HepG2 (cell line): Measurements from ENCODE around the gene TSEN54. TPM values are rescaled to one million over a fixed set of nuclear protein-coding genes. Genes with fewer than 3 reads are reported as not detected.

Experiments used
- ARNT ChIP-seq: fragments of 450-650 bp; IDR thresholded peaks from 2 replicates; pipeline ENCODE4 v1.6.1; 2017
- BORCS8-MEF2B ChIP-seq: sonication (generic); formaldehyde crosslinking; IDR thresholded peaks from 2 replicates; pipeline ENCODE4 v1.8.0; 2022; ENCODE audit warnings: mild to moderate bottlenecking, missing genetic modification reagents
- CC2D1A ChIP-seq: sonication (generic); formaldehyde crosslinking; IDR thresholded peaks from 2 replicates; pipeline ENCODE4 v1.8.1; 2023; ENCODE audit warnings: mild to moderate bottlenecking, missing genetic modification reagents
- CCDC6 ChIP-seq: sonication (generic); formaldehyde crosslinking; IDR thresholded peaks from 2 replicates; pipeline ENCODE4 v1.8.1; 2022; ENCODE audit warnings: mild to moderate bottlenecking, missing genetic modification reagents, moderate library complexity
- FOXK2 ChIP-seq: fragments of 450-650 bp; IDR thresholded peaks from 2 replicates; pipeline ENCODE4 v1.6.1; 2016
- GTF3A ChIP-seq: sonication (generic); formaldehyde crosslinking; conservative IDR thresholded peaks from 2 replicates; pipeline ENCODE4 v1.4.0; 2020; ENCODE audit warnings: mild to moderate bottlenecking, missing genetic modification reagents
- KDM2A ChIP-seq: sonication (generic); formaldehyde crosslinking; IDR thresholded peaks from 2 replicates; pipeline ENCODE4 v1.4.0; 2020; ENCODE audit warnings: low read depth, missing genetic modification reagents, borderline replicate concordance
- MAZ ChIP-seq, 2 experiments: sonication (generic) in 1 of 2; formaldehyde crosslinking in 1 of 2; IDR thresholded peaks; 2 replicates each; pipeline versions ENCODE4 v1.5.0 to v1.6.1; 2012 to 2020; ENCODE audit warnings: low read depth in 2 of 2, mild to moderate bottlenecking in 2 of 2, borderline replicate concordance in 1 of 2, improper control_type of control experiment in 1 of 2, low read length in 1 of 2, missing genetic modification reagents in 1 of 2, moderate library complexity in 1 of 2
- MTF2 ChIP-seq: sonication (generic); formaldehyde crosslinking; IDR thresholded peaks from 2 replicates; pipeline ENCODE4 v1.5.0; 2020; ENCODE audit warnings: missing genetic modification reagents, borderline replicate concordance
- NFRKB ChIP-seq: fragments of 450-650 bp; IDR thresholded peaks from 2 replicates; pipeline ENCODE4 v1.6.1; 2017
- PAF1 ChIP-seq: IDR thresholded peaks from 2 replicates; pipeline ENCODE4 v1.6.1; 2016; ENCODE audit warnings: missing genetic modification reagents, missing compliant biosample characterization
- RCOR2 ChIP-seq: IDR thresholded peaks from 2 replicates; pipeline ENCODE4 v1.6.1; 2016; ENCODE audit warnings: missing biosample characterization, missing genetic modification reagents
- SETDB1 ChIP-seq: sonication (generic); formaldehyde crosslinking; IDR thresholded peaks from 2 replicates; pipeline ENCODE4 v1.5.1; 2020; ENCODE audit warnings: missing genetic modification reagents, mild to moderate bottlenecking, borderline replicate concordance
- SP5 ChIP-seq: IDR thresholded peaks from 2 replicates; pipeline ENCODE4 v1.6.1; 2016; ENCODE audit warnings: low read depth, borderline replicate concordance
- ZNF136 ChIP-seq: sonication (generic); formaldehyde crosslinking; IDR thresholded peaks from 2 replicates; pipeline ENCODE4 v1.8.1; 2022; ENCODE audit warnings: low read depth, mild to moderate bottlenecking, moderate library complexity, missing genetic modification reagents
- ZNF7 ChIP-seq: IDR thresholded peaks from 2 replicates; pipeline ENCODE4 v1.6.1; 2016; ENCODE audit warnings: missing biosample characterization, missing genetic modification reagents
- ZNF780A ChIP-seq: sonication (generic); formaldehyde crosslinking; IDR thresholded peaks from 2 replicates; pipeline ENCODE4 v1.8.0; 2022; ENCODE audit warnings: mild to moderate bottlenecking, missing genetic modification reagents, moderate library complexity
- polyA plus RNA-seq, 8 experiments: library from polyadenylated mRNA; depleted of rRNA in 3 of 8; stranded (reverse) in 7 of 8; unstranded in 1 of 8; fragments of >200 nt; fragmentation: Illumina TruSeq in 4 of 8; extraction: Trizol in 4 of 8; gene quantifications; 2 replicates each; pipeline versions ENCODE4 v1.2.1 to v1.2.3, GENCODE V29; 2011 to 2016; ENCODE audit warnings: low read depth in 4 of 8, missing spikeins in 1 of 8, mixed read lengths in 1 of 8; ENCODE audit not compliant: insufficient read depth in 1 of 8
- total RNA-seq, 5 experiments: library from RNA; depleted of rRNA; stranded (reverse); fragments of >200 nt; fragmentation: Illumina TruSeq; extraction: Trizol; gene quantifications; 2 replicates each; pipeline ENCODE4 v1.2.3, GENCODE V29; 2016; ENCODE audit warnings: low read depth in 1 of 5
- TF ChIP-seq, protein P1 (sequence below): sonication (generic); formaldehyde crosslinking; IDR thresholded peaks from 2 replicates; pipeline ENCODE4 v1.4.0; 2020; ENCODE audit warnings: missing genetic modification reagents, mild to moderate bottlenecking, borderline replicate concordance
- TF ChIP-seq, protein P2 (sequence below): sonication (generic); formaldehyde crosslinking; IDR thresholded peaks from 2 replicates; pipeline ENCODE4 v1.5.1; 2020; ENCODE audit warnings: missing genetic modification reagents, mild to moderate bottlenecking, borderline replicate concordance
- TF ChIP-seq, protein P3 (sequence below): sonication (generic); formaldehyde crosslinking; IDR thresholded peaks from 2 replicates; pipeline ENCODE4 v1.8.0; 2022; ENCODE audit warnings: missing genetic modification reagents, mild to moderate bottlenecking, inconsistent platforms, borderline replicate concordance
- TF ChIP-seq, protein P4 (sequence below): sonication (generic); formaldehyde crosslinking; IDR thresholded peaks from 2 replicates; pipeline ENCODE4 v1.9.0; 2021; ENCODE audit warnings: missing genetic modification reagents, borderline replicate concordance

Gene TSEN54
- total and polyA plus RNA-seq, 2 of the 13 experiments (the other 11 are each of a cell fraction or from before 2014, with no cell fraction given), result 62.9 to 63.3 TPM

DNA sequence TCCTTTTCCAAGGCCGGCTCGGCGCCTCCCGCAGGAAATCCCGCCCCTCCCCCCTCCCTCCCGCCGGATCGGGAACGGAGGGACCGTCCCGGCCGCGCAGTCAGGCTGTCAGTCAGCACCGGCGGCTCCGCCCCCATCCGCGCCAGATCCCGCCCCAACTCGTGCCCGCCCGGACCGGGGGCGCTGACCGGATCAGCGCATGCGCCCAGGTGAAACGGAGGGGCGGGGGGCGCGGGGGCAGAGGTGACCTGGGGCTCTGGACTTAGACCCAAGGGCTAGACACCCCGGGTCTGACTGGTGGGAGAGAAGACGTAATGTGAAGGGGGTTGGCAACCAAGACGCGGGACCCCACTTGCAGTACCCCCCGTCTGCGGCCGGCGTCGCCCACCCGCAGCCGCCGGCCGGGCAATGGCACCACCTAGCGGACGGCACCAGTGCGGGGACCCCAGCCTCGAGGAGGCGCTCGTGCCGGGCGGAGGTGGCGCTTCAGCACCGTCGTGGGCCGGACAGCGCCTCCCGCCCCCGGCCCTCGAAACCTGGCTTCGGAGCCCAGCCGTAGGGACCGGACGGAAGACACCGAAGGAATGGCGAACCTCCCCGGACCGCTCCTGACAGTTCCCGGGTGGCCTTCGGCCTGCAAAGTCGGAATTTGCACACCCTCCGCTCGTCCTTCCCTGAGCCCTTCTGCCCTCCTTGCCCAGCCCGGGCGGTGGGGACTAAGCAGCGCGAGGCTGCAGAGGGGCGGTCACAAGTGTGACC, 653 bp upstream of the TSEN54 start, which contains the start of gene CASKIN2 (continued):
- TF ChIP-seq, protein P1, sequence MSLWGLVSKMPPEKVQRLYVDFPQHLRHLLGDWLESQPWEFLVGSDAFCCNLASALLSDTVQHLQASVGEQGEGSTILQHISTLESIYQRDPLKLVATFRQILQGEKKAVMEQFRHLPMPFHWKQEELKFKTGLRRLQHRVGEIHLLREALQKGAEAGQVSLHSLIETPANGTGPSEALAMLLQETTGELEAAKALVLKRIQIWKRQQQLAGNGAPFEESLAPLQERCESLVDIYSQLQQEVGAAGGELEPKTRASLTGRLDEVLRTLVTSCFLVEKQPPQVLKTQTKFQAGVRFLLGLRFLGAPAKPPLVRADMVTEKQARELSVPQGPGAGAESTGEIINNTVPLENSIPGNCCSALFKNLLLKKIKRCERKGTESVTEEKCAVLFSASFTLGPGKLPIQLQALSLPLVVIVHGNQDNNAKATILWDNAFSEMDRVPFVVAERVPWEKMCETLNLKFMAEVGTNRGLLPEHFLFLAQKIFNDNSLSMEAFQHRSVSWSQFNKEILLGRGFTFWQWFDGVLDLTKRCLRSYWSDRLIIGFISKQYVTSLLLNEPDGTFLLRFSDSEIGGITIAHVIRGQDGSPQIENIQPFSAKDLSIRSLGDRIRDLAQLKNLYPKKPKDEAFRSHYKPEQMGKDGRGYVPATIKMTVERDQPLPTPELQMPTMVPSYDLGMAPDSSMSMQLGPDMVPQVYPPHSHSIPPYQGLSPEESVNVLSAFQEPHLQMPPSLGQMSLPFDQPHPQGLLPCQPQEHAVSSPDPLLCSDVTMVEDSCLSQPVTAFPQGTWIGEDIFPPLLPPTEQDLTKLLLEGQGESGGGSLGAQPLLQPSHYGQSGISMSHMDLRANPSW (CRISPR knock-in tag), result peak; percentile 91; the same call in 1 of the 2 replicates
- TF ChIP-seq, protein P2, sequence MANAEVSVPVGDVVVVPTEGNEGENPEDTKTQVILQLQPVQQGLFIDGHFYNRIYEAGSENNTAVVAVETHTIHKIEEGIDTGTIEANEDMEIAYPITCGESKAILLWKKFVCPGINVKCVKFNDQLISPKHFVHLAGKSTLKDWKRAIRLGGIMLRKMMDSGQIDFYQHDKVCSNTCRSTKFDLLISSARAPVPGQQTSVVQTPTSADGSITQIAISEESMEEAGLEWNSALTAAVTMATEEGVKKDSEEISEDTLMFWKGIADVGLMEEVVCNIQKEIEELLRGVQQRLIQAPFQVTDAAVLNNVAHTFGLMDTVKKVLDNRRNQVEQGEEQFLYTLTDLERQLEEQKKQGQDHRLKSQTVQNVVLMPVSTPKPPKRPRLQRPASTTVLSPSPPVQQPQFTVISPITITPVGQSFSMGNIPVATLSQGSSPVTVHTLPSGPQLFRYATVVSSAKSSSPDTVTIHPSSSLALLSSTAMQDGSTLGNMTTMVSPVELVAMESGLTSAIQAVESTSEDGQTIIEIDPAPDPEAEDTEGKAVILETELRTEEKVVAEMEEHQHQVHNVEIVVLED (CRISPR knock-in tag), result peak; percentile 83
- TF ChIP-seq CC2D1A (CRISPR knock-in tag) (0 out of 2 replicates have a peak, but pooled peaks have one; percentile 73), FOXK2 (no peak), NFRKB (no peak), SETDB1 (CRISPR knock-in tag) (0 out of 2 replicates have a peak, but pooled peaks have one; percentile 66), ARNT (no peak), ZNF7 (CRISPR knock-in tag) (peak; percentile 59; the same call in 1 of the 2 replicates), CCDC6 (CRISPR knock-in tag) (no peak; the same call in 1 of the 2 replicates), PAF1 (no peak), GTF3A (peak; percentile 91; the same call in 1 of the 2 replicates), RCOR2 (CRISPR knock-in tag) (peak; percentile 66; the same call in 1 of the 2 replicates), SP5 (CRISPR knock-in tag) (peak; percentile 98), ZNF780A (peak; percentile 85; the same call in 1 of the 2 replicates), MAZ (IDR thresholded peaks at IDR 0.05; ENCODE audit: borderline replicate concordance, low read depth, low read length) (peak; percentile 88), MAZ (CRISPR knock-in tag; IDR thresholded peaks at IDR 0.05; ENCODE audit: low read depth) (peak; percentile 98), KDM2A (CRISPR knock-in tag) (peak; percentile 95), BORCS8-MEF2B (CRISPR knock-in tag) (peak; percentile 98), ZNF136 (CRISPR knock-in tag) (peak; percentile 98; the same call in 1 of the 2 replicates), MTF2 (CRISPR knock-in tag) (peak; percentile 89)
- TF ChIP-seq, protein P3, sequence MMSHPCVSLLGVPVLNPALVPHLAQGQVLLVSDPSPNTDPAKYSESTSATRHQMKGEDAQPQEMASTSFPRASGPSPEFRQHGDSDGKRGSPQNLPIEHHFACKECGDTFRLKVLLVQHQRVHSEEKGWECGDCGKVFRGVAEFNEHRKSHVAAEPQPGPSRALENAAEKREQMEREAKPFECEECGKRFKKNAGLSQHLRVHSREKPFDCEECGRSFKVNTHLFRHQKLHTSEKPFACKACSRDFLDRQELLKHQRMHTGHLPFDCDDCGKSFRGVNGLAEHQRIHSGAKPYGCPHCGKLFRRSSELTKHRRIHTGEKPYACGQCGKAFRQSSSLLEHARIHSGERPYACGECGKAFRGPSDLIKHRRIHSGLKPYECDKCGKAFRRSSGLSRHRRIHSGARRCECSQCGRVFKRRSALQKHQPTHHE (CRISPR knock-in tag), result peak; percentile 99
- TF ChIP-seq, protein P4, sequence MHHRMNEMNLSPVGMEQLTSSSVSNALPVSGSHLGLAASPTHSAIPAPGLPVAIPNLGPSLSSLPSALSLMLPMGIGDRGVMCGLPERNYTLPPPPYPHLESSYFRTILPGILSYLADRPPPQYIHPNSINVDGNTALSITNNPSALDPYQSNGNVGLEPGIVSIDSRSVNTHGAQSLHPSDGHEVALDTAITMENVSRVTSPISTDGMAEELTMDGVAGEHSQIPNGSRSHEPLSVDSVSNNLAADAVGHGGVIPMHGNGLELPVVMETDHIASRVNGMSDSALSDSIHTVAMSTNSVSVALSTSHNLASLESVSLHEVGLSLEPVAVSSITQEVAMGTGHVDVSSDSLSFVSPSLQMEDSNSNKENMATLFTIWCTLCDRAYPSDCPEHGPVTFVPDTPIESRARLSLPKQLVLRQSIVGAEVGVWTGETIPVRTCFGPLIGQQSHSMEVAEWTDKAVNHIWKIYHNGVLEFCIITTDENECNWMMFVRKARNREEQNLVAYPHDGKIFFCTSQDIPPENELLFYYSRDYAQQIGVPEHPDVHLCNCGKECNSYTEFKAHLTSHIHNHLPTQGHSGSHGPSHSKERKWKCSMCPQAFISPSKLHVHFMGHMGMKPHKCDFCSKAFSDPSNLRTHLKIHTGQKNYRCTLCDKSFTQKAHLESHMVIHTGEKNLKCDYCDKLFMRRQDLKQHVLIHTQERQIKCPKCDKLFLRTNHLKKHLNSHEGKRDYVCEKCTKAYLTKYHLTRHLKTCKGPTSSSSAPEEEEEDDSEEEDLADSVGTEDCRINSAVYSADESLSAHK (CRISPR knock-in tag), result no peak
